DND-41 (cell line): ENCODE data around the gene GTPBP2.

Source experiments
- ATAC-seq: fragments of 200-7000 bp; cut with Tn5 transposase; 3 replicates; pipeline ENCODE4 v1.9.1; 2021; ENCODE audit warnings: low read depth; ENCODE audit not compliant: insufficient read depth
- DNase-seq: peaks from one replicate; pipeline ENCODE4 v3.0.0-alpha.2; 2020
- H2AFZ ChIP-seq: 2 replicates; pipeline ENCODE4 v1.6.0; 2012; ENCODE audit warnings: low read depth, low read length
- H3K27ac ChIP-seq: 2 replicates; pipeline ENCODE4 v1.5.1; 2012; ENCODE audit warnings: low read length, inconsistent platforms
- H3K27me3 ChIP-seq: fragments of 200-600 bp; sonication (generic); 2 replicates; pipeline ENCODE4 v1.6.0; 2012; ENCODE audit warnings: low read length, mild to moderate bottlenecking, inconsistent platforms; ENCODE audit not compliant: insufficient read depth, poor library complexity
- H3K36me3 ChIP-seq: 2 replicates; pipeline ENCODE4 v1.5.1; 2012; ENCODE audit warnings: low read length, inconsistent platforms; ENCODE audit not compliant: insufficient read depth
- H3K4me1 ChIP-seq: 2 replicates; pipeline ENCODE4 v1.5.1; 2012; ENCODE audit warnings: mild to moderate bottlenecking, low read length; ENCODE audit not compliant: insufficient read depth
- H3K4me2 ChIP-seq: 2 replicates; pipeline ENCODE4 v1.6.0; 2012; ENCODE audit warnings: mild to moderate bottlenecking, moderate library complexity, low read length, inconsistent platforms; ENCODE audit not compliant: insufficient read depth
- H3K4me3 ChIP-seq, 2 experiments: fragments of 200-600 bp in 1 of 2; shearing (Covaris generic) in 1 of 2; 2 replicates each; pipeline ENCODE4 v1.5.1; 2012 to 2016; ENCODE audit warnings: inconsistent platforms in 2 of 2, low read length in 2 of 2, mild to moderate bottlenecking in 2 of 2, low read depth in 1 of 2, moderate library complexity in 1 of 2
- H3K79me2 ChIP-seq: 2 replicates; pipeline ENCODE4 v1.6.0; 2012; ENCODE audit warnings: low read length, inconsistent platforms; ENCODE audit not compliant: insufficient read depth
- H3K9ac ChIP-seq: 2 replicates; pipeline ENCODE4 v1.6.0; 2012; ENCODE audit warnings: low read depth, mild to moderate bottlenecking, inconsistent platforms, low read length, moderate library complexity
- H3K9me3 ChIP-seq: 2 replicates; pipeline ENCODE4 v1.5.1; 2012; ENCODE audit warnings: low read length, moderate library complexity, mild to moderate bottlenecking, inconsistent platforms; ENCODE audit not compliant: insufficient read depth, severe bottlenecking
- H4K20me1 ChIP-seq: 2 replicates; pipeline ENCODE4 v1.6.0; 2012; ENCODE audit warnings: low read length; ENCODE audit not compliant: insufficient read depth
- CTCF ChIP-seq: IDR thresholded peaks from 2 replicates; pipeline ENCODE4 v1.5.1; 2012; ENCODE audit warnings: borderline replicate concordance, low read length, moderate library complexity, mild to moderate bottlenecking; ENCODE audit not compliant: poor library complexity, severe bottlenecking; ENCODE audit errors: extremely low read depth
- EZH2 ChIP-seq: IDR thresholded peaks from 3 replicates; pipeline ENCODE4 v1.6.1; 2012; ENCODE audit warnings: borderline replicate concordance, low read depth, mild to moderate bottlenecking, moderate library complexity, low read length, inconsistent platforms; ENCODE audit not compliant: severe bottlenecking

Gene GTPBP2

GRCh38 chr6:43647613-43648012 is 18.5 kb upstream of the GTPBP2 start:
- Histone ChIP-seq H3K4me2 (no peak overlapping the region), H4K20me1 (peaks cover 2% of the 10 kb centered on the region; the same call in 1 of the 2 replicates), H3K4me3 (no peak overlapping the region), H3K79me2 (no peaks in the 10 kb centered on the region), H3K9me3 (no peaks in the 10 kb centered on the region), H3K27me3 (no peaks in the 10 kb centered on the region), H2AFZ (no peak overlapping the region), H3K36me3 (no peaks in the 10 kb centered on the region), H3K27ac (no peak overlapping the region), H3K4me1 (no peaks in the 10 kb centered on the region), H3K9ac (no peak overlapping the region)
- DNase-seq = no peak
- no peak for TF ChIP-seq CTCF
- no peak for TF ChIP-seq EZH2
- ATAC-seq = no peak

- no peaks in the 10 kb centered on the region for H3K9me3 ChIP-seq
- H3K36me3 ChIP-seq = peaks cover 13% of the 10 kb centered on the region
- H3K27me3 ChIP-seq = no peaks in the 10 kb centered on the region
- H3K79me2 ChIP-seq = no peaks in the 10 kb centered on the region; the same call in 1 of the 2 replicates
- TF ChIP-seq EZH2 (no peak), CTCF (no peak)
- no peak overlapping the region for H3K4me2 ChIP-seq
- H3K27ac ChIP-seq = no peak overlapping the region
- H3K9ac ChIP-seq = no peak overlapping the region
- H3K4me1 ChIP-seq = no peaks in the 10 kb centered on the region
- H3K4me3 ChIP-seq = no peak overlapping the region
- no peak overlapping the region for H2AFZ ChIP-seq
- H4K20me1 ChIP-seq = peaks cover 15% of the 10 kb centered on the region; the same call in 1 of the 2 replicates
- ATAC-seq (no peak), DNase-seq (no peak)
Observed at GRCh38 chr6:43645613-43645964, 16.5 kb upstream of the GTPBP2 start.

GRCh38 chr6:43644940-43645612 is 16.0 kb upstream of the GTPBP2 start, which contains the start of gene RSPH9:
Gene RSPH9, plus strand, starts transcription at chr6:43645036. Its CDS starts 63 bp downstream, at chr6:43645099.
- peaks cover 20% of the 10 kb centered on the region for H4K20me1 ChIP-seq
- no peaks in the 10 kb centered on the region for H3K27me3 ChIP-seq
- no peak for ATAC-seq
- H3K36me3 ChIP-seq = peaks cover 18% of the 10 kb centered on the region
- no peak within 1 kb of the TSS for H3K4me2 ChIP-seq
- no peak for DNase-seq
- H3K27ac ChIP-seq = no peak within 1 kb of the TSS
- no peak within 1 kb of the TSS for H3K4me3 ChIP-seq
- no peak within 1 kb of the TSS for H3K9ac ChIP-seq
- TF ChIP-seq EZH2 (no peak), CTCF (no peak)
- no peak within 1 kb of the TSS for H2AFZ ChIP-seq
- H3K79me2 ChIP-seq = peaks cover 5% of the 10 kb centered on the region; the same call in 1 of the 2 replicates
- peaks cover 3% of the 10 kb centered on the region for H3K4me1 ChIP-seq
- no peaks in the 10 kb centered on the region for H3K9me3 ChIP-seq
